Activated effector memory CD4-positive, alpha-beta T cell treated with anti-CD3 and anti-CD28 coated beads, Interleukin-2, amount 50 U/mL, for 16 hours (primary cell): ENCODE measurements around the gene CAPN14.

Experiments used
- DNase-seq: peaks from one replicate; pipeline ENCODE4 v3.0.0-alpha.2; 2020

Gene CAPN14

GRCh38 chr2:31241625-31242270 is 24.4 kb upstream of the CAPN14 start:
- DNase-seq: no peak

GRCh38 chr2:31240381-31241365 is 23.4 kb upstream of the CAPN14 start:
- DNase-seq: no peak

- DNase-seq: no peak
These were observed 22.4 kb upstream of the CAPN14 start for GRCh38 chr2:31239593-31240177.

- DNase-seq: no peak
These were observed 21.7 kb upstream of the CAPN14 start for GRCh38 chr2:31238906-31239592.

- no peak for DNase-seq
These were observed 21.0 kb upstream of the CAPN14 start for GRCh38 chr2:31238126-31238905.

- DNase-seq: no peak
These were observed 20.2 kb upstream of the CAPN14 start for GRCh38 chr2:31237348-31238017.

- no peak for DNase-seq
These were observed 19.3 kb upstream of the CAPN14 start for GRCh38 chr2:31236433-31237205.

GRCh38 chr2:31235504-31235902 is 18.2 kb upstream of the CAPN14 start:
- no peak for DNase-seq

GRCh38 chr2:31234683-31235503 is 17.6 kb upstream of the CAPN14 start:
- no peak for DNase-seq

- peak; percentile 91 for DNase-seq
These were observed 16.7 kb upstream of the CAPN14 start, which contains the start of gene EHD3 for GRCh38 chr2:31233741-31234682. Gene EHD3 (plus strand): TSS chr2:31234152. CDS start chr2:31234622, 470 bp downstream.

- no peak for DNase-seq
These were observed 15.9 kb upstream of the CAPN14 start for GRCh38 chr2:31233231-31233630.

GRCh38 chr2:31232586-31232985 is 15.3 kb upstream of the CAPN14 start:
- DNase-seq: no peak

- no peak for DNase-seq
These were observed 14.4 kb upstream of the CAPN14 start for GRCh38 chr2:31231571-31232302.

- DNase-seq: no peak
These were observed 13.4 kb upstream of the CAPN14 start for GRCh38 chr2:31230751-31231150.

- DNase-seq: no peak
These were observed 11.4 kb upstream of the CAPN14 start for GRCh38 chr2:31228717-31229116.

- no peak for DNase-seq
These were observed 10.4 kb upstream of the CAPN14 start for GRCh38 chr2:31227711-31228125.

GRCh38 chr2:31227110-31227509 is 9.8 kb upstream of the CAPN14 start:
- no peak for DNase-seq

- no peak for DNase-seq
These were observed 9.0 kb upstream of the CAPN14 start for GRCh38 chr2:31226266-31226665.
